ENCODE measurements around the gene GPRIN3. TPM values are rescaled to one million over a fixed set of nuclear protein-coding genes. Genes with fewer than 3 reads are reported as not detected.

Gene GPRIN3
- total RNA-seq, 1 donor from 2014 or later: 2.1 TPM

DNA sequence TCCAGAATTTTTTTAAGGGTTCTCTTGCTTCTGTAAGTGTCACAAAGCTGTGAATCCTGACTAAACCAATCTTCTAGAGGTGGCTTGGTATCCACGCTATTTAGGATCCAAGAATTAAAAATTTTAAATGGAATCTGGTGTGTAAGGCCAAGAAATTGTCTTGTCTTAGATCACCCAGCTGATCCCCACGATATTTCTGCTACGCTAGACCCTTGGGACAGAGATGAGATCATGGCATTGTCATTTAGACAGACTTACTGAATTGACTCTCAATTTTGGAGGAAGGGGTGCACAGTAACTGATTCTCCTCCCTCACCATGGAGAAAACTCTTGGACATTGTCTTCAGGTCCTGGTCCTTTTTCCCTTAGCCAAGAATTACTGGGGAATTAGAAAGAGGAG, 5.7 kb downstream of the GPRIN3 start:
- intact Hi-C loops (cut with DNase I): no loop called here
- no peak for DNase-seq (ENCODE audit: low spot score in 2 of 2)
- H3K27ac ChIP-seq: no peak overlapping the region

DNA sequence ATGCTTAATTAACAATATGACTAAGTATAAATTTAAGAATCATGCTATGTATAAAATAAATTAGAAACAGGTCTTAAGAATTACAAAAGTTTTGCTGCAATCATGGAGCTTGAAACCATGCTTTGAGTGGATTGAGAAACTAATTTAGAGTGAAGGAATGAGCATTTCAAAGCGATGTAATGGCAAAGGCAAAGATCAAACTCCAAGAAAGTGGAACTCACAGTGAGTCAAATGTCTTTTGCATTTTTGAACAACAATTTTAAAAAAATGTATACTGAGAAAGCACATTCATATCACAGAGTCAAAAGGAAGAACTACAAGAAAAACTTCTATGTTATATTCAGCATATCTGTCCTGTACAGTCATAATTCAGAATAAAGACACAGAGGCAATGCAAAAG, 6.6 kb downstream of the GPRIN3 start:
- no peak for DNase-seq (ENCODE audit: low spot score in 2 of 2)
- intact Hi-C loops (cut with DNase I): no loop called here
- no peaks in the 10 kb centered on the region for H3K27me3 ChIP-seq
- no peak overlapping the region for H3K4me3 ChIP-seq
- TF ChIP-seq, protein P1, sequence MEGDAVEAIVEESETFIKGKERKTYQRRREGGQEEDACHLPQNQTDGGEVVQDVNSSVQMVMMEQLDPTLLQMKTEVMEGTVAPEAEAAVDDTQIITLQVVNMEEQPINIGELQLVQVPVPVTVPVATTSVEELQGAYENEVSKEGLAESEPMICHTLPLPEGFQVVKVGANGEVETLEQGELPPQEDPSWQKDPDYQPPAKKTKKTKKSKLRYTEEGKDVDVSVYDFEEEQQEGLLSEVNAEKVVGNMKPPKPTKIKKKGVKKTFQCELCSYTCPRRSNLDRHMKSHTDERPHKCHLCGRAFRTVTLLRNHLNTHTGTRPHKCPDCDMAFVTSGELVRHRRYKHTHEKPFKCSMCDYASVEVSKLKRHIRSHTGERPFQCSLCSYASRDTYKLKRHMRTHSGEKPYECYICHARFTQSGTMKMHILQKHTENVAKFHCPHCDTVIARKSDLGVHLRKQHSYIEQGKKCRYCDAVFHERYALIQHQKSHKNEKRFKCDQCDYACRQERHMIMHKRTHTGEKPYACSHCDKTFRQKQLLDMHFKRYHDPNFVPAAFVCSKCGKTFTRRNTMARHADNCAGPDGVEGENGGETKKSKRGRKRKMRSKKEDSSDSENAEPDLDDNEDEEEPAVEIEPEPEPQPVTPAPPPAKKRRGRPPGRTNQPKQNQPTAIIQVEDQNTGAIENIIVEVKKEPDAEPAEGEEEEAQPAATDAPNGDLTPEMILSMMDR (IDR thresholded peaks at IDR 0.05): no peak
- no peaks in the 10 kb centered on the region for H3K9me3 ChIP-seq
- H3K27ac ChIP-seq: no peak overlapping the region
- H3K4me1 ChIP-seq: no peaks in the 10 kb centered on the region
- no peaks in the 10 kb centered on the region for H3K36me3 ChIP-seq

More for the DNA sequence above, 5.7 kb downstream of the GPRIN3 start:
- TF ChIP-seq, protein P1 (IDR thresholded peaks at IDR 0.05): no peak
- no peak overlapping the region for H3K4me3 ChIP-seq
- no peaks in the 10 kb centered on the region for H3K36me3 ChIP-seq
- no peaks in the 10 kb centered on the region for H3K27me3 ChIP-seq
- no peaks in the 10 kb centered on the region for H3K9me3 ChIP-seq
- H3K4me1 ChIP-seq: no peaks in the 10 kb centered on the region

DNA sequence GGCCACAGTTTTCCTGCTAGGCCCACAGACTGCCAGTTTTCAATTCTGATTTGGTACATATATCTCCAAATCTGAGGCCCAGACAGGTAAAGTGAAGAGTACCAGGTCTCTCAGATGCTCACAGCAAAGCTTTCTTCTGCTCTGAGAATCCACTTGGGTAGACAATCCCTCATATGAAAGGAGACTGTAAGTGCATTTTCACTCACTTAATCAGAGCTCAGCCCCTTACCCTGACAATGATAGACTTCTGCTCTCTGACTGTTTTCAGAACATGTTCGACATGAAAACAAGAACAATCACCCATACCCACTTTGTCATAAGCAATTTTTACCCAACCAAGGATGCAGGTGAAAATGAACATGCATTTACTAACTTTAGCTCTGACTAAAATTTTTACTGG, 7.1 kb downstream of the GPRIN3 start:
- intact Hi-C loops (cut with DNase I): no loop called here
- Histone ChIP-seq H3K4me3 (no peak overlapping the region), H3K4me1 (no peaks in the 10 kb centered on the region), H3K27ac (no peak overlapping the region), H3K27me3 (no peaks in the 10 kb centered on the region), H3K36me3 (no peaks in the 10 kb centered on the region), H3K9me3 (no peaks in the 10 kb centered on the region)
- TF ChIP-seq, protein P1 (IDR thresholded peaks at IDR 0.05): no peak
- no peak for DNase-seq (ENCODE audit: low spot score in 2 of 2)

DNA sequence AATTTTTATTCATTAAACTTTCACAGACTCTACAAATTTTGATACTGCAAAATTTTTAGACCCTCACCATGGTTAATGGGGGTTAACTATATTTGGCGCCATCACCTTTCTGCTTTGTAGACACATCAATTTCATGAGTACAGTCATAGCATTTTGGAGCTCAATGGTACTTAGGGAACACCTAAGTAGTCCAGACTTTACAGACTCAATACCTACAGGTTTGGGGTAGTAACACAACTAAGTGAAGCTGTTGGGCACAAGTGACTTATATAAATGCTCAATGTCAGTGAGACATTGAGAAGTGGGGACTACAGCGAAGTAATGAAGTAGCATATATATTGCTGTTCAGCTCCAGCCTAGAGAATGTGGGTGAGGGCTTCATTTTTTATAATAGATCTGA, 7.5 kb downstream of the GPRIN3 start:
- TF ChIP-seq, protein P1 (IDR thresholded peaks at IDR 0.05): no peak
- Histone ChIP-seq H3K9me3 (no peaks in the 10 kb centered on the region), H3K27ac (no peak overlapping the region), H3K36me3 (no peaks in the 10 kb centered on the region), H3K4me1 (no peaks in the 10 kb centered on the region), H3K27me3 (no peaks in the 10 kb centered on the region), H3K4me3 (no peak overlapping the region)
- no peak for DNase-seq (ENCODE audit: low spot score in 2 of 2)
- intact Hi-C loops (cut with DNase I): no loop called here

DNA sequence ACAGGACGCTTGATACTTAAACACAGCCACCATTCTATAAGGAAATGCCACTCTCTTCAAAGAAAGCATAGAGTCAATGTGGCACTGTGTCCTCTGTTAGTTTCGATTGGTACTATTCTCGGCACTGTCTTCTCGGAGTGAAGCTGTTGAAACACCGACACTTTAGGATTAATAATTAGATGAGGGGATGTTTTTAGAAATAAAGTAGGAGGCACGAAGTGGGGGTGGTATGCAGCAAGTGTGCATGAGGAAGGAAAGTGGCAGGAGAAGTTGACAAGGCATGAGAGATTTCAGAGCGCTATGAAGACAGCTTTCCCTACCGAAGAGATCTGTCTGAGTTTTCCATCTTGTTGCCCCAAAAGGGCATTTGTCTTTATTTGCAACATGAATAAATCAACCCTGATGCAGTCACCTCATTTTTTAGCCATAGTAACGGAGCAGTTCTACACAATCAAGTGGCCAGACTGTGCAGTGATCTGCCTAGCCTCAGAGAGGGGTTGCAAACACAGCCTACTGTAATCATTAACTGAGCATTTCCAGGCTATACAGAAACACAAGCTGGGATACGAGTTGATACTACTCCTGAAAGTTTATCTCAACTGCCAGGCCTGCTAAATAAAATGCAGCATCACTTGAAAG, 8.3 kb downstream of the GPRIN3 start:
- no peak overlapping the region for H3K27ac ChIP-seq
- no peaks in the 10 kb centered on the region for H3K27me3 ChIP-seq
- H3K4me3 ChIP-seq: peak overlapping the region in 1 of 2 donors; percentile 12
- no peaks in the 10 kb centered on the region for H3K4me1 ChIP-seq
- DNase-seq (ENCODE audit: low spot score in 2 of 2): no peak
- H3K9me3 ChIP-seq: no peaks in the 10 kb centered on the region
- TF ChIP-seq, protein P1 (IDR thresholded peaks at IDR 0.05): no peak
- no peaks in the 10 kb centered on the region for H3K36me3 ChIP-seq
- intact Hi-C loops (cut with DNase I): no loop called here

DNA sequence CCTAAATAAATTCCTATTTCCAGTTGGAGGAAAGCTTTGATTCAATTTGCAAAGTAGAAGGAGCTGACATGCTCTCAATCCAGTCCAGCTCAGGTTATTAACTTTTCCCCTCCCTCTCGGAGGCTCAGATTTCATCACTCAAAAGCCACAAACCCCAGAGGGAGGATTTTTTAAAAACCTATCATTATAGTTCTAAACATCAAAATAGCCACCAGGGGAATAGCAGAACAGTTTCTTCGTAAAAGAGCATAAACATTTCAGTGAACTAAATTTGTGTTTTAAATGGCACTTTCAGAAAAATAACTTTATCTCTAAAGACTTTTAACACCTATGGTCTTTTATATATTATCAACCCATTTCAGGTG, 8.8 kb downstream of the GPRIN3 start:
- intact Hi-C loops (cut with DNase I): no loop called here
- H3K27me3 ChIP-seq: no peaks in the 10 kb centered on the region
- no peak overlapping the region for H3K27ac ChIP-seq
- peak overlapping the region in 1 of 2 donors; percentile 12 for H3K4me3 ChIP-seq
- no peaks in the 10 kb centered on the region for H3K36me3 ChIP-seq
- TF ChIP-seq, protein P1 (IDR thresholded peaks at IDR 0.05): no peak
- no peak for DNase-seq (ENCODE audit: low spot score in 2 of 2)
- no peaks in the 10 kb centered on the region for H3K9me3 ChIP-seq
- no peaks in the 10 kb centered on the region for H3K4me1 ChIP-seq

Measured in ascending aorta (tissue), 2 donors.